Cardiac septum (tissue), 1 donor: ENCODE results near the gene ANKMY1. TPM values are rescaled to one million over a fixed set of nuclear protein-coding genes. Genes with fewer than 3 reads are reported as not detected.

Experiments used
- DNase-seq: peaks from one replicate; pipeline ENCODE4 v3.0.0-alpha.2; 2020; ENCODE audit warnings: low spot score
- intact Hi-C: fragments of 100-400 bp; cut with DNase I; formaldehyde crosslinking; loops from one replicate; pipeline ENCODE4 v1.14.0; 2022
- total RNA-seq: library from RNA; stranded (reverse); fragmentation: NEBNext Ultra II Directional; extraction: Animal tissue kit (Norgen Biotek cat#: 25700); gene quantifications from one replicate; pipeline ENCODE4 v1.2.1, GENCODE V29; 2021
- donor health status: DM: no; HTN: no; CAD: no.

ANKMY1 gene
- total RNA-seq, 1 donor from 2014 or later: 8.2 TPM

DNA sequence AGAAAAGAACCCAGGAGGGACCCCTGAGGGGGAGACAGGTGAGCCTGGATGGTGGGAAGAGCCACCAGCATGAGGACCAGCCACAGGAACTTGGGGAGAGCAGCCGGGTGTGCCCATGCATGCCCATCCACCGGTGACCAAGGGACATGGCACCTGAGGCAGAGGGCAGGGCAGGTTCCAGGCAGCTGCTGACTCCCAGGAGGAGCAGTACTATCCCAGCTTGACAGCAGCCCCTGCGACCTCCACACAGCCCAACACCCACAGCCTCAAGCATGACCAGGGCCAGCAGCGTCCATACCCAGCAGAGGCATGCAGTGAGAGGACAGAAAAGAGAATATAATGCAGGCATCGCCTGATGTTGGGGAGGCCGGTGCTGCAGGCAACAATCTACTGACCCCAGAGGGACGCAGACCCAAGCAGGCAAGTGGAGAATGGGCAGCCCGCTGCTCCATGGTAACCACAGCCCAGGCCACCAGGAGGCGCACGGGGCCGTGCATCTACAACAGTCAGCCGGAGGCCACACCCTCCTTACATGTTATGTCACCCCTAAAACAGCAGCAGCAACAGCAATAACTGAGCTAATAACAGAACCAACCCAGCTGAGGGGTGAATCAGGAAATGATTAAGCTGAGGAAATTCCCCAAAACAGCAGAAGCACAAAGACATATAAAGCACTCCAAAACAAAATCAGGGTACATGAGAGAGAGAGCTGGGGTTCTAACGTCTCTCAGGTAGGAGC, 44.1 kb downstream of the ANKMY1 start:
- peak; percentile 92 for DNase-seq
- intact Hi-C loops: loop anchor here (10.0 kb wide), 2 partner anchors 191 to 321 kb away; no protein-coding TSS in a partner anchor

DNA sequence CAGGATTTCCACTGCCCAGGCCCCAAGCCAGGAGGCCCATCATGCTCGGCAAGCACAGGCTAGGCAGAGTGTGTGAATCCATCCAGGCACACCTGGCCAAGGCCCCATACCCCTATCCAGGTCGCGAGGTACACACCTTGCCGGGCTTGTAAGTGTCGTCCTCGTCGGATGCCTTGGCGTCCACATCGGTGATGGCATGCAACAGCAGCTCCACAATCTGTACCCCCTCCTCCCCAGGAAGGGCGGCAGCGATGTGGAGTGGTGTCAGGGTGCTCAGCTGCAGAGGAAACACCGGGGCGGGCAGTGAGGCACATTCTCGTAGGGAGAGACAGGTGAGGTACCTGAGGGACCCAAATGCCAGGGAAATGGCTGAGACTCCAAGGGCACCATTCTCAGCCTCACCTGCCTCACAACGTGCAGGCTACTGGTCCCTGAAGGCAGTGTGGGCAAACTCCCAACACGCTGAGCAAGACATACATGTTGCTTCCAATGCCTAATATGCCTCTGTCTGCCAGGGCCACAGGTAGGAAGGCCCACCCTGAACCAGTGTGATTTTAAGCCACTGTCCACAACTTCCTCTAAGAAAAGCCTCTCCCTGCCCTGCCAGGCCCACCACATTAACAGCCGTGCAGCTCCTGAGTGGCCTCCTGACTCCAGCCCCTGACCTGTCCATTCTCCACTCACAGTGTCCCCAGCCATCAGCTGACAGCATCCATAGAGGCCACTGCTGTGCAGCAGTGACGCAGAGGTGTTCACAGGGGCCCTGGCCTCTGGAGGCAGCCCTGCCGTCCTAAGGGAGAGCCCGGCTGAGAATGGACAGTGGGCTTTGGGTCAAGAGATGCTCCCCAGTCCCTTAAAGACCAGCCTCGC, 44.9 kb downstream of the ANKMY1 start:
- no peak for DNase-seq
- intact Hi-C loops: loop anchor here (10.0 kb wide), 2 partner anchors 192 to 322 kb away; no protein-coding TSS in a partner anchor

DNA sequence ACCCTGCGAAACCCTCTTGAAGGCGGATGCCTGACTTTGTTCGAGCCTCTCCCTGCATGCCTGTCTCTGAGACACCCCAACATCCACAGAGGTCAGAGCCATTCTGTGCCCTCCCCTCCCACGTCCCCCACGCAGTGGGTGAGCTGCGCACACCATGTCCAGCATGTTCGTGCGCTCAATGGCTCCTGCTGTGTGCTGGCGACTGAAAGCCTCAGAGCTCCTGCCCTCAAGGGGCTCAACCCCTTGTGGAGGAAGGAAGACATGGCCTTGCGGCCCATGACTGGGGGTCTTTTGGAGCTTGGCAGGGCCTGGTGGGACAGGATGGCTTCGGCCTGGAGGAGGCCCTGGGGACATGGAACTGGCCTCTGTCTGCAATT, 45.7 kb downstream of the ANKMY1 start:
- intact Hi-C loops: loop anchor here (10.0 kb wide), 2 partner anchors 193 to 323 kb away; no protein-coding TSS in a partner anchor
- DNase-seq: no peak

DNA sequence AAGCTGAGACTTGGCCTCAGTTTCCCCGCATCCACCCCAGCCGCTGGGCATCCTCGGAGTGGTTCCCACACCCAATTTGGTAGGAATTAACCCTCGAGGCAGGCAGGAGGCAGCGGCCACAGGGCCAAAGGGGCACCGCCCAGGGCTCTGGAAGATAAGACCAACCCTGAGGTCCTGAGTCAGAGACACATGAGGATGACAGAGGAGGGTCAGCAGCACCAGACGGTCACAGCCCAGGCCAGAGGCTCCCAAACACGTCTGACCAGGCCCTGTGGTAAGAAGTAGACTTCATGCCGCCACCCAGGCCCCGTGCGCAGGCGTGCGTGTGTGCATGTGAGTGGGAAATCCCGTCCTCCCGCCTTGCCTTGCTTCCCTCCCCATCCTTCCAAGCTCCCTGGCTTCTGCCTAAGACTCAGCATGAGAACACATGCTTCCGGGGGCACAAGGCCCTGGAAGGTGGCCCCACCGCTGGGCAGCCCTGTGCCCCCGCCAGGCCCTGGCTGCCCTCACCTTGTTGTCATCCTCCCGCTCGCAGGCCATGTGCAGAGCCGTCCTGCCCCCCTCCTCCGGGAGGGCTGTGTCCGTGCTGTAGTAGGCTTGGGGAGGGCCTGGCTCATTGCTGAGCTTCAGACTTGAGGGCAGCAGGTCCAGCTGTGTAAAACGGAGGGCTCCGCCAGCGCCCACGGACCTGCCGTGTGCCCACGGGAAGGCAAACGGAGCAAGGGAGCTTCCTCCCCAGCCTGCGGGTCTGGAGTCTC, 46.3 kb downstream of the ANKMY1 start:
- intact Hi-C loops: loop anchor here (10.0 kb wide), 2 partner anchors 193 to 323 kb away; no protein-coding TSS in a partner anchor
- DNase-seq: peak; percentile 69

DNA sequence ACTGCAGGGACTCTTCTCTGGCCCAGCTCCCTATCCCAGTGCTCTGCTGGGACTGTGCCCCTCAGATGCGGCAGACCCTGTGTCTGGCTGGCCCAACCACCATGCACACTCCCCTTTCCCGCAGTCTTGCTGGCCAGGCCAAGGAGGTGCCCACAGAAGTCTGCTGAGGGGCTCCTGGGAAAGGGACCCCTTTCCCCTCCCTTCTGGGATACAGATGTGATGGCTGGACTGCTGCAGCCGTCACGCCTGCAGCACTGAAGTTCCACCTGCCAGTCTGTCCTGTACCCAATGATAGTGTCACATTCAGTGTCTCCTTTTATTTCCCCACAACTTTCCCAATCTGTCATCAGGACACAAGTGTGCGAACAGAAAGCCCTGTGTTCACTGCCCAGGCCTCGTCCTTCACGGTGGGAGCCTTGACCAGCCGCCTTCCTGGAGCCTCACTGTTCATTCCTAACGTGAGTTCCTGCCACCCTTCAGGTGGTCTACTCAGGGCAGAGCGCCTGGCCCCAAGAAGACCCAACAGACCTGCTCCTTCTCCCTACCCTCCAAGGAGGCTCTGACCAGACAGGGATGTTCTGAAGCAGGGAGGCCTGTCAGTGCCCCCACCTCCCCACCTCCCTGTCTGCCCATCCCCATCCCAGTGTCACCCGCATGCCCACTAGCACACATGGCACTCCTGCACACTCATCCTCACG, 47.1 kb downstream of the ANKMY1 start:
- intact Hi-C loops: loop anchor here (10.0 kb wide), 2 partner anchors 194 to 324 kb away; no protein-coding TSS in a partner anchor
- no peak for DNase-seq

DNA sequence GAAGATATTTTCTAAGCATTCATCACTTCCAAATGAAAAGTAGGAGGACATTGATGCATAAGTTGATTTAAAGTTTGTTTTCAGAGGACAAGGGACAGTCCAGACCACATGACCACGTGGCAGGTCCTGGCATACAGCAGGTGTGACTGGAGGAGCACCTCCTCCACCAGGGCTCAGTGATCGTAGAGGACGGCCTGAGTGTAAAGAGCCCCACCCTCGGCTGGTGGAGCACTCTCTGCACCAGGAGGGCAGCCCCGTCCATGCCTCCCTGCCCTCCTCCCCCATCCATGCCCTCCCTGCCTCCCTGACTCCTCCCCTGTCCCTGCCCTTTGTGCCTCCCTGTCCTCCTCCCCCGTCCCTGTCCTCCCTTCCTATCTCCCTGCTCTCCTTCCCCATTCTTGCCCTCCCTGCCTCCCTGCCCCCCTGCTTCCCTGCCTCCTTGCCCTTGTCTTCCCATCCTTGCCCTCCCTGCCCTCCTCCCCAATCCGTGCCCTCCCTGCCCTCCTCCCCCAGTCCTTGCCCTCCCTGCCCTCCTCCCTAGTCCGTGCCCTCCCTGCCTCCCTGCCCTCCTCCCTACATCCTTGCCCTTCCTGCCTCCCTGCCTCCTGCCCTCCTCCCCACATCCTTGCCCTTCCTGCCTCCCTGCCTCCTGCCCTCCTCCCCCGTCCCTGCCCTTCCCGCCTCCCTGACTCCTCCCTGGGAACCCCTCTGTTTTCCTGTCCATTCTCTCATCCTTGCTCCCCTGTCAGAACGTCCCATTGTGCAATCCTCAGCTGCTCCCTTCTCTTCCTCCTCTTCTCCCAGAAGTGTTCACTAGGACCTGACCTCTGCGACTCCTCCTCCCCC, 47.9 kb downstream of the ANKMY1 start:
- intact Hi-C loops: loop anchor here (10.0 kb wide), 2 partner anchors 195 to 325 kb away; no protein-coding TSS in a partner anchor
- DNase-seq: no peak

DNA sequence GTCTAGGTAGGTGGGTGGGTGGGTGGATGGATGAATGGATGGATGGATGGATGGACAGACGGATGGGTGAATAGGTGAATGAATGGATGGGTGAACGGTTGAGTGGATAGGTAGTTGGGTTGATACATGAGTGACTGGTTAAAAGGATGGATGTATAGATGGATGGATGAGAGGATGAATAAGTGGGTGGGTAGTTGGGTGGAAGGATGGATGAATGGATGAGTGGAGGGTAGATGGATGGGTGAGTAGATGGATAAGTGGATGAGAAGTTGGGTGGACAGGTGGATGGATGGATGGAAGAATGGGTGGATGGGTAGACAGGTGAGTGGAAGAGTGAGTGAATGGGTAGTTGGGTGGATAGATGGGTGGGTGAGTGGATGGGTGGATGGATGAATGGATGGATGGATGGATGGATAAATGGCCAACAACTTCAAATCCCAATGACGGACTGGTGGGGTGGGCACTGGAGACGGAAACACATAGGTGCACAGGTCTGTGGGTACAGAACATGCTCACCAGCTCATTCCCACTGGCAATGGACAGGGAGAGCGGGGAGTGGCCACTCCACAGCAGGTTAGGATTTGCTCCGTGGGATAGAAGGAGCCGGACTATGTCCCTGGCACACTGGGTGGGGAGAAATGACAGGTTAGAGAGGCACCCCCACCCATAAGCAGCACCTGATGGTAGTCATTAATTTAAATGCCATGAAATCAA, 48.8 kb downstream of the ANKMY1 start:
- DNase-seq: no peak
- intact Hi-C loops: no loop called here

DNA sequence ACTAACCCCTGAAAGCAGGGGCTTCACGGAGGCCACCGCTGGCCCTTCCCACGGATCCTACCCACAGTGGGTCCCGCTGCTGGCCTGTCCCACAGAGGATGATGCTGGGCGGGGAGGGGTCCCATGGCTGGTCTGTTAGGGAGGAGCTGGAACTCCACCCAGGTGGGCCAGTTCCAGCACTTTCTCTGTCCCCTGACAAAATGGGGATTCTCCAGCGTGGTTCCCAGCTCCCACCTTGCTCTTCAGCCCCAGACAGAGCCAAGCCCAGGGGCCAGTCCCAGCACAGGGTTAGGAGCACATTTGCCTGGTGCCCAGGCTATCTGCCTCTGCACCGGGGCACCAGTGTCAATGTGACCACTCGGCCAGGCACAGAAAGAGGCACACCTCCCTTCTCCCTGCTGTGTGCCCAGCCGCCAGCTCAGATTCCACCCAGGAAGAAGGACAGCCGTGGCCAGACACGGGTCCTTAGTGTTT, 50.0 kb downstream of the ANKMY1 start:
- intact Hi-C loops: no loop called here
- peak; percentile 62 for DNase-seq

DNA sequence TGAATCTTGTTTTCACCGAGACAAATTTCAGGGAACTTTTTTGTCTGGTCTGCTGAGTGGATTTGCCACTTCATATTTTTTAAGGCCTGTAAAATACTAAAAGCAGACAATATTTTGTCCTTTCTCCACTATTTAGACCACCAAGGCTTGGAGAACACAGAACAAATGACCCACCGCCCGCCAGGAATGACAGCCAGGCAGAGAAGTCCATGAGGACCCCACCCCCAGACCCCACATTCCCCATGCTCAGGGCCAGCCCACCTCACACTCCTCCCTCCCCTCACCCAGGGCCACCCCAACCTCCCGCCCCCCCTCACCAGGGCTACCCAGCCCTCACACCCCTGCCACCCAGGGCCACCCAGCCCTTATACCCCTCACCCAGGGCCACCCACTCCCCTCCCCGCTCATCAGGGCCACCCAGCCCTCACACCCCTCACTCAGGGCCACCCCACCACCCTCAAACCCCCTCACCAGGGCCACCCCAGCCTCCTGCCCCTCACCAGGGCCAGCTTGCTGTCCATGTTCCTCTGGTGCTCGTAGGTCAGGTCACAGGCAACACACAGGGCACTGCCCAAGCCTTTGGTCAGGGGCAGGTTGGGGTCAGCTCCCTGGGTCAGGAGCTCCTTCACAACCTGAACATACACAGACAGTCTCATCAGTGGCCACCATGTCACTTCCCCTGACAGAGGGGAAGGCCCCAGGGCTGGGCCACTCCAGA, 50.6 kb downstream of the ANKMY1 start:
- peak; percentile 72 for DNase-seq
- intact Hi-C loops: no loop called here

DNA sequence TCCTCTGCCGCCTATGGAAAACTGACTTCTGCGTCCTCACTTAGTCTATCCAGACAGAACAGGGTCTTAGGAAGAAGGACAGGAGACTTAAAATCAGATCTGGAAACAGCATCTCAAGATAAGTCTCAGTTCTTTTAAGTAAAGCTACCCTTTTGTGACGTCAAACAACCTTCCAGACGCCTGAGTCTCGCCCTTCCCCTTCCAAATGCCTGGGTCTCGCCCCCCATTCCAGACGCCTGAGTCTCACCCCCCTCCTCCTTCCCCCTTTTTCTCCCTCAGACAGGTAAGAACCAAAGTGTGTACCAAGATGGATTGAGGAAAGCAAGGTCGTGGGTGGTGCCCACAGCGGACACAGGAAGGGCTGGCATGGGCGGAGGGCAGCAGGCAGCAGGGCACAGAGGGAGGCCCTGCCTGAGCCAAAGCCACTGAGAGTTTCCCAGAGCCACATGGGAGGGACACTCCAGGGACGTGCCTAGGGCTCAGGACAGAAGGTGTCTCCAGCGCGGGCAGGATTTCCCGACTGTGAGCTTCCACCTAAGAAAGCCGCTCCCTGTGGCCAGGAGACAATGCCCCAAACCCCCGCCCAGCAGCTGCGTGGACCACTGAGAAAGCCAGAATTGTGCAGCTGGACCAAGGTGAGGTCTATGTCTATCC, 51.3 kb downstream of the ANKMY1 start:
- peak; percentile 51 for DNase-seq
- intact Hi-C loops: no loop called here

DNA sequence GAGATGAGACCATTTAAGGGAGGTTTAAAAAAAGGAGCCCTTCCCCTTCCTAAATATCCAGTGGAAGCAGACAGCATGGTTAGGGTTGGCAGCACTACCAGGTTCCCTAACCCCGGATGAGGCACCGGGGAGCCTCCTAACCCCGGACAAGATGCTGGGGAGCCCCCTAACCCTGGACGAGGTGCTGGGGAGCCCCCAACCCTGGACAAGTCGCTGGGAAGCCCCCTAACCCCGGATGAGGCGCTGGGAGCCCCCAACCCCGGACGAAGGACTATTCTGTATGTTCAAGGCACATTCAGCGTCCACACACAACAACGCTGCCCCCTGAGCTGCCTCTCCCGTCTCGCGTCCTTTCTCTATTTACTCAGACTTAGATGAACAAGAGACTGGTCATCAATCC, 51.9 kb downstream of the ANKMY1 start:
- peak; percentile 59 for DNase-seq
- intact Hi-C loops: no loop called here

DNA sequence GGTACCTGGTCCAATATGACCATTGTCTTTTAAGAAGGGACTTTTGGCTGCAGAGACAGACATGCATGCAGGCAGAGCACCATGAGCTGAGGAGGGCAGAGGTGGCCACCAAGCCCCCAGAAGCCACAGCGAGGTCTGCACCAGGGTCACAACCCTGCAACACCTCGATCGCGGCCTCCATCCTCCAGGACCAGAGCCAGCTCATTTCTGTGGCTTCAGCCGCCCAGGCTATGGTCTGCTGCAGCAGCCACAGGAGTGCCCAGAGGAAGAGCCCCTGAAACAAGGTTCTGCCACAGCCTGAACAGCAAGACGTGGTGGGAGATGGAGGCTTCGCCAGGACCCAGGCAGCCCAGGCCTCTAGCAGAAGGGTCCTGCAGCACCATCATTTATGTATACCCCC, 53.9 kb downstream of the ANKMY1 start:
- intact Hi-C loops: no loop called here
- no peak for DNase-seq

DNA sequence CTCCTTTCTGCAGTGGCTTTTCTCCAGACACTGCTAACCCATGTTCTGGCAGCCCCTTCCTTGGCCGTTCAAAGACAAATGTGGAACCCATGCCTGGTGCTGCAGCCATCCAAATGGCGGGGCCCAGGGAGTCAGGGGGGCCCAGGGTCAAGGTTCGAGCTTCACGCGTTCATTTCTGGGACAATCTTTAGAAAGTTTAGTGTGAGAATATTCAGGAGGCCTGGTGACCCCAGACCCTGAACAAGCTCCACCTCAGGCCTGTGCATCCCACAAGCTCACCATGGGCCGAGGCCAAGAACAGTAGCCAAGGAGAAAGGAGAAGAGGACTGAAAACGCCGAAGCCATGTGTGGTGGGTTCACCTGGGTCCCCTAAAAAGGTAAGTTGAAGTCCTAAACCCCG, 54.4 kb downstream of the ANKMY1 start:
- DNase-seq: no peak
- intact Hi-C loops: no loop called here

DNA sequence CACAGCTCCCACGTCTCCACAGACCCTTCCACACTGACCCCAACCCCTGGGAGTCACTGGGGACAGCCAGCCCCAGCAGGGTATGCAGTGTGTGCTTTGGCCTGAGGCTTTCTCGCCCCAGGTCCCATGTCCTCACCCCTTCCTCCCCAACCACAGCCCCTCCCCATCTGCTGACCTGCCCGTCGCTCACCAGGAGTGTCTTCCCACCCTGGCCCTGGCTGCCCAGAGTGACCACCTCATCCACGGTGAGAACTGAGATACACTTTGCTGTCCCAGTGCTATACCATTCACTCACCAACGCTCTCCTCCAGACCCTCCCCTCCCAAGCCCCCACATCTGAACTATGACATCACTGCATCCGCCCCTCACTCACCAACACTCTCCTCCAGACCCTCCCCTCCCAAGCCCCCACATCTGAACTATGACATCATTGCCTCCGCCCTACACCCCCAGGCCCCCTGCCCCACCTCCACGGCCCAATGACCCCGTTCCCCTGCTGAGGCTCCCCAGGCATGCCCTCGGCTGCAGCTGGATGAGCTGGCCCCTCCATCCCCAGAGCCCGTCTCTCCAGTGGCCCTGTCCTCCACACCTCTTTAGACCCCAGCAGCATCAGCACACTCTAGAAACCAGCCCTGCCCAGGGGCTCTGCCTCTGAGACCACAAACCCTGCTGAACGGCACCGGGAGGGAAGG, 55.2 kb downstream of the ANKMY1 start:
- DNase-seq: no peak

DNA sequence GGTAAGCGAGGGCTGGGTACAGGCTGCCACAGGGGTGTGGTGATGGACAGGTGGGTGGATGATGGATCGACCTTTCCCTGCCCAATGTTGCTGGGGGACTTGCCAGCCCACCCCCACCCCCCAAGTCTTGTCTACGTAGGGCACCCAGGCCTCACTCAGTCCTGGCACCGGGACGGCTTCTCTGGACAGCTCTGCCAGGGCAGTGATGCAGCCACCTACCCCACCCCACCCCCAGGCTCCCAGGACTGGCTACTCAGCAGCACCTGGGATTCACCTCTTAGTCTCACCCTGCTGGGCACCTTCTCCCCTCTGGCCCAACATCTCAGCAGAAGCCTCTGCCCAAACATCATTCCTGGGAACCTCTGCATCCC, 55.7 kb downstream of the ANKMY1 start:
- intact Hi-C loops: no loop called here
- no peak for DNase-seq

More for the DNA sequence above, 55.2 kb downstream of the ANKMY1 start:
- intact Hi-C loops: no loop called here

DNA sequence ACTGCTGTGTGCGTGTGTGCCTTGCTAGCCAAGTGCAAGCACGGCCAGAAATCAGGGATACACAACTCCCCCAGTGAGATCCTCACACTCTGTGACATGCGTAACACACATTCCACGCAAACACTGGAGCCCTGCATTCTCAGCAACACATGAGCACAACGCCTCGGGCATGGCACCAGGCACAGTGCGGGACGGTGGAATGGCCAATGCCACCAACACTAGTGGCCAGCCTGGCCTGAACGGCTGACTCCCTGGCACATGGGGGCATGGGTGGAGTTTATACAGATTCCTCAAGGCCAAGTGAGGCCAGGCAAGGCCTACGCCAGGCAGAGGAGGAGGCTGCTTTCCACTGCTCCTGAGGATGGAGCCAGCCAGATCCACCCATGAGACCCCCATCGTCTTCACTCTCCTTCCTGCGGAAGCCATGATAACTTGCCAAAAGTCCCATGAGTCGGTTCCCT, 56.2 kb downstream of the ANKMY1 start:
- no peak for DNase-seq
- intact Hi-C loops: no loop called here
